HEK293 (cell line): ENCODE data around the gene TFEC.

ENCODE experiments used
- CTCF ChIA-PET: fragments of 350-600 bp; formaldehyde crosslinking; extraction: SDS; loops from one replicate; lab custom pipeline; 2021; ENCODE audit warnings: antibody characterized with exemption; lab: Yijun Ruan, JAX
- POLR2A ChIA-PET: fragments of 300-600 bp; formaldehyde crosslinking; extraction: SDS; loops from one replicate; lab custom pipeline; 2020; ENCODE audit warnings: antibody characterized with exemption, inconsistent platforms; lab: Yijun Ruan, JAX
- H3K27ac ChIP-seq: fragments of 200-500 bp; sonication (Bioruptor generic); 2 replicates; pipeline ENCODE4 v1.5.1; 2014; ENCODE audit warnings: low read depth, low read length, control low read depth, inconsistent platforms; ENCODE audit errors: extremely low read depth
- H3K36me3 ChIP-seq, 2 experiments: fragments of 200-500 bp in 1 of 2; sonication (Bioruptor generic) in 1 of 2; 1 replicate in 1 of 2; 2 replicates in 1 of 2; pipeline ENCODE4 v1.5.1; 2014 to 2017; ENCODE audit warnings: inconsistent platforms in 2 of 2, low read length in 2 of 2; ENCODE audit not compliant: control insufficient read depth in 2 of 2, insufficient read depth in 1 of 2
- H3K4me1 ChIP-seq: fragments of 200-500 bp; sonication (Bioruptor generic); 2 replicates; pipeline ENCODE4 v1.5.1; 2014; ENCODE audit warnings: mild to moderate bottlenecking, low read length, inconsistent platforms; ENCODE audit not compliant: control insufficient read depth, insufficient read depth
- H3K4me3 ChIP-seq: 2 replicates; pipeline ENCODE4 v1.5.1; 2011; ENCODE audit warnings: low read depth, mild to moderate bottlenecking, control low read depth, low read length, moderate library complexity
- H3K9me3 ChIP-seq: fragments of 200-500 bp; sonication (Bioruptor generic); 2 replicates; pipeline ENCODE4 v1.5.1; 2014; ENCODE audit warnings: low read depth, low read length, inconsistent platforms; ENCODE audit not compliant: control insufficient read depth, insufficient read depth
- GFI1B ChIP-seq: fragments of 450-650 bp; formaldehyde crosslinking; IDR thresholded peaks from 2 replicates; pipeline ENCODE4 v1.5.1; 2016; ENCODE audit warnings: missing biosample characterization, missing genetic modification characterization
- MZF1 ChIP-seq: fragments of 450-650 bp; formaldehyde crosslinking; IDR thresholded peaks from 2 replicates; pipeline ENCODE4 v1.5.1; 2017; ENCODE audit warnings: missing biosample characterization, missing genetic modification characterization, borderline replicate concordance
- PRDM1 ChIP-seq: fragments of 450-650 bp; formaldehyde crosslinking; IDR thresholded peaks from 2 replicates; pipeline ENCODE4; 2016; ENCODE audit warnings: missing biosample characterization, missing genetic modification characterization
- ZBTB8A ChIP-seq: fragments of 450-650 bp; formaldehyde crosslinking; IDR thresholded peaks from 2 replicates; pipeline ENCODE4 v1.5.1; 2016; ENCODE audit warnings: missing biosample characterization, missing genetic modification characterization
- ZIC2 ChIP-seq: fragments of 450-650 bp; formaldehyde crosslinking; IDR thresholded peaks from 2 replicates; pipeline ENCODE4 v1.5.1; 2016; ENCODE audit warnings: missing biosample characterization, missing genetic modification characterization
- ZNF121 ChIP-seq: fragments of 450-650 bp; formaldehyde crosslinking; IDR thresholded peaks from 2 replicates; pipeline ENCODE4 v1.5.1; 2016; ENCODE audit warnings: missing biosample characterization, missing genetic modification characterization
- ZNF133 ChIP-seq: fragments of 450-650 bp; formaldehyde crosslinking; IDR thresholded peaks from 2 replicates; pipeline ENCODE4 v1.5.1; 2016; ENCODE audit warnings: missing biosample characterization, missing genetic modification characterization
- ZNF24 ChIP-seq: fragments of 450-650 bp; formaldehyde crosslinking; IDR thresholded peaks from 2 replicates; pipeline ENCODE4 v1.5.1; 2016; ENCODE audit warnings: missing biosample characterization, missing genetic modification characterization
- ZNF292 ChIP-seq: fragments of 450-650 bp; formaldehyde crosslinking; IDR thresholded peaks from 2 replicates; pipeline ENCODE4 v1.5.1; 2016; ENCODE audit warnings: low read depth, missing biosample characterization, missing genetic modification characterization, borderline replicate concordance
- ZNF302 ChIP-seq: fragments of 450-650 bp; formaldehyde crosslinking; IDR thresholded peaks from 2 replicates; pipeline ENCODE4 v1.5.1; 2016; ENCODE audit warnings: missing biosample characterization, missing genetic modification characterization, low read depth
- ZNF555 ChIP-seq: fragments of 450-650 bp; formaldehyde crosslinking; conservative IDR thresholded peaks from 2 replicates; pipeline ENCODE4 v1.5.1; 2017; ENCODE audit warnings: missing biosample characterization, mild to moderate bottlenecking, missing genetic modification characterization, inconsistent platforms
- ZNF558 ChIP-seq: fragments of 450-650 bp; formaldehyde crosslinking; IDR thresholded peaks from 2 replicates; pipeline ENCODE4 v1.5.1; 2016; ENCODE audit warnings: missing biosample characterization, missing genetic modification characterization
- ZNF626 ChIP-seq: fragments of 450-650 bp; sonication (Bioruptor Pico); formaldehyde crosslinking; IDR thresholded peaks from 2 replicates; pipeline ENCODE4 v1.5.1; 2018; ENCODE audit warnings: missing biosample characterization, missing genetic modification characterization, inconsistent platforms
- ZNF629 ChIP-seq: fragments of 450-650 bp; formaldehyde crosslinking; IDR thresholded peaks from 2 replicates; pipeline ENCODE4 v1.5.1; 2017; ENCODE audit warnings: missing biosample characterization, missing genetic modification characterization
- TF ChIP-seq, protein P1 (sequence below): fragments of 450-650 bp; formaldehyde crosslinking; IDR thresholded peaks from 2 replicates; pipeline ENCODE4 v1.5.1; 2016; ENCODE audit warnings: missing biosample characterization, missing genetic modification characterization
- TF ChIP-seq, protein P2 (sequence below): fragments of 450-650 bp; formaldehyde crosslinking; IDR thresholded peaks from 2 replicates; pipeline ENCODE4 v1.5.0; 2017; ENCODE audit warnings: missing biosample characterization, missing genetic modification characterization, borderline replicate concordance
- TF ChIP-seq, protein P3 (sequence below): fragments of 450-650 bp; formaldehyde crosslinking; IDR thresholded peaks from 2 replicates; pipeline ENCODE4 v1.5.1; 2016; ENCODE audit warnings: missing biosample characterization, missing genetic modification characterization, low read depth
- TF ChIP-seq, protein P4 (sequence below): fragments of 450-650 bp; formaldehyde crosslinking; IDR thresholded peaks from 2 replicates; pipeline ENCODE4 v1.5.1; 2016; ENCODE audit warnings: missing biosample characterization, missing genetic modification characterization

The TFEC gene

DNA sequence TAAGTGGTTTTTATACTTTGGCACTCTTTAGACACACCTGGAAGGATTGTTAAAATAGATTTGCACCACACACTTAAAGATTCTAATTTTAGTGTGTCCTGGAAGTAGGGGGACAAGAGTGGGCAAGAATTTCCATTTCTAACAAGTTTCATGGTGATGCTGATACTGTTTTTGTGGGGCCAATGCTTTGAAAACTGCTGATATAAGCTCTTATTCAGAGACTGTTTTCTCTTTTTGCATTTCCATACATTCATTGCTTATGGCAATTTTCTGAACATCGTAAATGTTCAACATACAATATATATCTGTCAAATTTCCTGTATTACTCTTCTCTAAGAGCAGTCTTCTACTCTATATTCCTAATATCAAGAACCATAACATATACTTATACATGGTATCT is 79.0 kb downstream of the TFEC start (continued):
- TF ChIP-seq, protein P1, sequence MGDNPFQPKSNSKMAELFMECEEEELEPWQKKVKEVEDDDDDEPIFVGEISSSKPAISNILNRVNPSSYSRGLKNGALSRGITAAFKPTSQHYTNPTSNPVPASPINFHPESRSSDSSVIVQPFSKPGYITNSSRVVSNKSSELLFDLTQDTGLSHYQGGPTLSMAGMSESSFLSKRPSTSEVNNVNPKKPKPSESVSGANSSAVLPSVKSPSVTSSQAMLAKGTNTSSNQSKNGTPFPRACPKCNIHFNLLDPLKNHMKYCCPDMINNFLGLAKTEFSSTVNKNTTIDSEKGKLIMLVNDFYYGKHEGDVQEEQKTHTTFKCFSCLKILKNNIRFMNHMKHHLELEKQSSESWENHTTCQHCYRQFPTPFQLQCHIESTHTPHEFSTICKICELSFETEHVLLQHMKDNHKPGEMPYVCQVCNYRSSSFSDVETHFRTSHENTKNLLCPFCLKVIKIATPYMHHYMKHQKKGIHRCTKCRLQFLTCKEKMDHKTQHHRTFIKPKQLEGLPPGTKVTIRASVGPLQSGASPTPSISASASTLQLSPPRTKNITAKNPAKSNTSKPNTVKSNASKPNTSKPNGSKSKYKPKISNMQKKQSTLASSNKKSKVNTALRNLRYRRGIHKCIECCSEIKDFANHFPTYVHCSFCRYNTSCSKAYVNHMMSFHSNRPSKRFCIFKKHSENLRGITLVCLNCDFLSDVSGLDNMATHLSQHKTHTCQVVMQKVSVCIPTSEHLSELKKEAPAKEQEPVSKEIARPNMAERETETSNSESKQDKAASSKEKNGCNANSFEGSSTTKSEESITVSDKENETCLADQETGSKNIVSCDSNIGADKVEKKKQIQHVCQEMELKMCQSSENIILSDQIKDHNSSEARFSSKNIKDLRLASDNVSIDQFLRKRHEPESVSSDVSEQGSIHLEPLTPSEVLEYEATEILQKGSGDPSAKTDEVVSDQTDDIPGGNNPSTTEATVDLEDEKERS (tag by site-specific recombination) = no peak
- TF ChIP-seq, all 188 proteins: peak for 0

DNA sequence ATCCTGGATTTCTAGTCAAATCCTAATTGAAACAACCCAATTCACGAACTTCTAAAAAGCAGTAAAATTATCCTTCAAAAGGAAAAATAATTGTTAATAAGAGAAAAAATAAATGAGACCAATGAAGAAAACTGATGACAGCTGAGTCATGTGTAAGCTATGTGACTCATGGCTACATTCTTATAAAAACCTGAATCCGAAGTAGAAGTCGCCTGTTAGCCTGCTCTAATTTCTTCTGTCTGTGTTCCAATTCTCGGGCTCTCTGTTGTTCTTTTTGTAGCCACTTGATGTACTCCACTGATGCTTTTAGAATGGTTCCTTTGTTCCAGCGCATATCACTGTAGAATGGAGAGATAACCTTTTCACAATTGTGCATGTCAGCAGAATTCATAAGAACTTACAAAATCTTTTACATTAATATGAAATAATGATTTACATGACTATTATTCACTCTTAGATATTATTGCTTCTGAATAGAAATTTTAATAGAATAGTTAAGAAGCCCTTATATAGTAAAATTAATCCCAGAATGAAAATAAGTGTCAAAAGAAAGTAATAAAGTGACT is 88.8 kb downstream of the TFEC start:
- CTCF ChIA-PET = no interaction called here
- TF ChIP-seq ZNF24 (no peak), ZNF629 (no peak), ZNF121 (tag by site-specific recombination) (no peak), ZNF292 (tag by site-specific recombination) (no peak), ZNF558 (tag by site-specific recombination) (no peak), MZF1 (tag by site-specific recombination) (no peak), ZNF626 (tag by site-specific recombination) (no peak), ZBTB8A (no peak), ZIC2 (no peak), ZNF133 (tag by site-specific recombination) (no peak), ZNF555 (tag by site-specific recombination) (no peak), PRDM1 (no peak), GFI1B (no peak), ZNF302 (tag by site-specific recombination) (no peak)
- TF ChIP-seq, protein P2, sequence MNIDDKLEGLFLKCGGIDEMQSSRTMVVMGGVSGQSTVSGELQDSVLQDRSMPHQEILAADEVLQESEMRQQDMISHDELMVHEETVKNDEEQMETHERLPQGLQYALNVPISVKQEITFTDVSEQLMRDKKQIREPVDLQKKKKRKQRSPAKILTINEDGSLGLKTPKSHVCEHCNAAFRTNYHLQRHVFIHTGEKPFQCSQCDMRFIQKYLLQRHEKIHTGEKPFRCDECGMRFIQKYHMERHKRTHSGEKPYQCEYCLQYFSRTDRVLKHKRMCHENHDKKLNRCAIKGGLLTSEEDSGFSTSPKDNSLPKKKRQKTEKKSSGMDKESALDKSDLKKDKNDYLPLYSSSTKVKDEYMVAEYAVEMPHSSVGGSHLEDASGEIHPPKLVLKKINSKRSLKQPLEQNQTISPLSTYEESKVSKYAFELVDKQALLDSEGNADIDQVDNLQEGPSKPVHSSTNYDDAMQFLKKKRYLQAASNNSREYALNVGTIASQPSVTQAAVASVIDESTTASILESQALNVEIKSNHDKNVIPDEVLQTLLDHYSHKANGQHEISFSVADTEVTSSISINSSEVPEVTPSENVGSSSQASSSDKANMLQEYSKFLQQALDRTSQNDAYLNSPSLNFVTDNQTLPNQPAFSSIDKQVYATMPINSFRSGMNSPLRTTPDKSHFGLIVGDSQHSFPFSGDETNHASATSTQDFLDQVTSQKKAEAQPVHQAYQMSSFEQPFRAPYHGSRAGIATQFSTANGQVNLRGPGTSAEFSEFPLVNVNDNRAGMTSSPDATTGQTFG (tag by site-specific recombination) = no peak
- TF ChIP-seq, protein P3, sequence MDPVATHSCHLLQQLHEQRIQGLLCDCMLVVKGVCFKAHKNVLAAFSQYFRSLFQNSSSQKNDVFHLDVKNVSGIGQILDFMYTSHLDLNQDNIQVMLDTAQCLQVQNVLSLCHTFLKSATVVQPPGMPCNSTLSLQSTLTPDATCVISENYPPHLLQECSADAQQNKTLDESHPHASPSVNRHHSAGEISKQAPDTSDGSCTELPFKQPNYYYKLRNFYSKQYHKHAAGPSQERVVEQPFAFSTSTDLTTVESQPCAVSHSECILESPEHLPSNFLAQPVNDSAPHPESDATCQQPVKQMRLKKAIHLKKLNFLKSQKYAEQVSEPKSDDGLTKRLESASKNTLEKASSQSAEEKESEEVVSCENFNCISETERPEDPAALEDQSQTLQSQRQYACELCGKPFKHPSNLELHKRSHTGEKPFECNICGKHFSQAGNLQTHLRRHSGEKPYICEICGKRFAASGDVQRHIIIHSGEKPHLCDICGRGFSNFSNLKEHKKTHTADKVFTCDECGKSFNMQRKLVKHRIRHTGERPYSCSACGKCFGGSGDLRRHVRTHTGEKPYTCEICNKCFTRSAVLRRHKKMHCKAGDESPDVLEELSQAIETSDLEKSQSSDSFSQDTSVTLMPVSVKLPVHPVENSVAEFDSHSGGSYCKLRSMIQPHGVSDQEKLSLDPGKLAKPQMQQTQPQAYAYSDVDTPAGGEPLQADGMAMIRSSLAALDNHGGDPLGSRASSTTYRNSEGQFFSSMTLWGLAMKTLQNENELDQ (tag by site-specific recombination) = no peak
- TF ChIP-seq, protein P4, sequence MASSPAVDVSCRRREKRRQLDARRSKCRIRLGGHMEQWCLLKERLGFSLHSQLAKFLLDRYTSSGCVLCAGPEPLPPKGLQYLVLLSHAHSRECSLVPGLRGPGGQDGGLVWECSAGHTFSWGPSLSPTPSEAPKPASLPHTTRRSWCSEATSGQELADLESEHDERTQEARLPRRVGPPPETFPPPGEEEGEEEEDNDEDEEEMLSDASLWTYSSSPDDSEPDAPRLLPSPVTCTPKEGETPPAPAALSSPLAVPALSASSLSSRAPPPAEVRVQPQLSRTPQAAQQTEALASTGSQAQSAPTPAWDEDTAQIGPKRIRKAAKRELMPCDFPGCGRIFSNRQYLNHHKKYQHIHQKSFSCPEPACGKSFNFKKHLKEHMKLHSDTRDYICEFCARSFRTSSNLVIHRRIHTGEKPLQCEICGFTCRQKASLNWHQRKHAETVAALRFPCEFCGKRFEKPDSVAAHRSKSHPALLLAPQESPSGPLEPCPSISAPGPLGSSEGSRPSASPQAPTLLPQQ (tag by site-specific recombination) = no peak
- TF ChIP-seq, all 188 proteins: peak for 0
- H3K4me1 ChIP-seq = no peaks in the 10 kb centered on the region
- no peak overlapping the region for H3K4me3 ChIP-seq
- no peaks in the 10 kb centered on the region for H3K36me3 ChIP-seq
- POLR2A ChIA-PET = interaction anchor here (0.6 kb wide), 1 partner anchor 8 kb away, joined by 3 read pairs; no protein-coding TSS in a partner anchor
- H3K27ac ChIP-seq = no peak overlapping the region
- H3K9me3 ChIP-seq = no peaks in the 10 kb centered on the region
